ENCODE data around the gene DUSP7. TPM values are rescaled to one million over a fixed set of nuclear protein-coding genes. Genes with fewer than 3 reads are reported as not detected.

Gene DUSP7
- total RNA-seq, 1 experiment from 2014 or later: 13.1 TPM

DNA sequence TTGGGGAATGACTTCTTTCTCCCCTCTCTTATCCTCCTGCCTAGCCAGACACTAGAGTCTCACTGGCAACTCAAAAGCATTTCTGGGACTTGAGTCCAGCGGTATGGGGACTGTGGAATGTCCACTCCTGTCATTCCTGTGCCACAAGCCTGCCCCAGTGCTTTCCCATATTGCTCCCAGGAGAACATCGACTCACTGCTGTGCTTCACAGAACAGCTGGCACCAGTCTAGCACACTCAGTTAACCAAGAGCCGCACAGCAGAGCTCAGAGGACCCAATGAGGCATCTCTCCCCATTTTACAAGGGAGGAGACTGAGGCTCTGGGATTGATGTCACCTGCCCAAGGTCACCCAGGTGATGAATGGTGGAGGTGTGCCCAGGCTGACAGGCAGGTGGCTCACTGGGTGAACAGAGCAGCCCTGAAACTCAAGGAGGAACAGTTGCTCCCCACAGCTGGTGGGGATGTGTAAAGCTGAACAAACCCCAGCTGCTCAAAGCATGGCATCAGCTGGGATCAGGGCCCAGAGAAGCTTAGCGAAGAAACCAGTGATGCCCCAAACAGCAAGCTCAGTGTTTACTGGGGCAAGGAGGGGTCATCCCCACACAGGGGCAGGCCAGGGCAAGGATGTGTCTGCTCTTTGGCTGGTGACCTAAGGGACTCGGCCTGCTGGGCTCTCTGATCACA is 35.4 kb upstream of the DUSP7 start:
- intact Hi-C loops (cut with micrococcal nuclease; ENCODE audit: unreplicated experiment): no loop called here
- Histone ChIP-seq H3K27ac (ENCODE audit: low read length) (no peak overlapping the region), H3K27me3 (ENCODE audit: control insufficient read depth, insufficient read depth, low read length) (no peaks in the 10 kb centered on the region), H3K4me3 (ENCODE audit: low read depth in 2 of 2, low read length in 2 of 2) (no peak overlapping the region), H3K9me3 (ENCODE audit: control insufficient read depth, insufficient read depth, low read depth, low read length) (no peaks in the 10 kb centered on the region), H3K36me3 (ENCODE audit: control insufficient read depth, insufficient read depth, low read length) (no peaks in the 10 kb centered on the region; the same call in 1 of the 2 replicates), H3K4me1 (ENCODE audit: control insufficient read depth, insufficient read depth, low read length) (no peaks in the 10 kb centered on the region; the same call in 1 of the 2 replicates)
- POLR2A ChIA-PET: no interaction called here
- CTCF ChIA-PET: no interaction called here
- in situ Hi-C loops (cut with HindIII; ENCODE audit: low pct_unique_long_range_greater_than_20kb, low sequenced_read_pairs): no loop called here
- no peak for TF ChIP-seq POLR2AphosphoS5 (IDR thresholded peaks at IDR 0.05; ENCODE audit: low read depth, low read length)
- TF ChIP-seq, protein P1, sequence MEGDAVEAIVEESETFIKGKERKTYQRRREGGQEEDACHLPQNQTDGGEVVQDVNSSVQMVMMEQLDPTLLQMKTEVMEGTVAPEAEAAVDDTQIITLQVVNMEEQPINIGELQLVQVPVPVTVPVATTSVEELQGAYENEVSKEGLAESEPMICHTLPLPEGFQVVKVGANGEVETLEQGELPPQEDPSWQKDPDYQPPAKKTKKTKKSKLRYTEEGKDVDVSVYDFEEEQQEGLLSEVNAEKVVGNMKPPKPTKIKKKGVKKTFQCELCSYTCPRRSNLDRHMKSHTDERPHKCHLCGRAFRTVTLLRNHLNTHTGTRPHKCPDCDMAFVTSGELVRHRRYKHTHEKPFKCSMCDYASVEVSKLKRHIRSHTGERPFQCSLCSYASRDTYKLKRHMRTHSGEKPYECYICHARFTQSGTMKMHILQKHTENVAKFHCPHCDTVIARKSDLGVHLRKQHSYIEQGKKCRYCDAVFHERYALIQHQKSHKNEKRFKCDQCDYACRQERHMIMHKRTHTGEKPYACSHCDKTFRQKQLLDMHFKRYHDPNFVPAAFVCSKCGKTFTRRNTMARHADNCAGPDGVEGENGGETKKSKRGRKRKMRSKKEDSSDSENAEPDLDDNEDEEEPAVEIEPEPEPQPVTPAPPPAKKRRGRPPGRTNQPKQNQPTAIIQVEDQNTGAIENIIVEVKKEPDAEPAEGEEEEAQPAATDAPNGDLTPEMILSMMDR (IDR thresholded peaks at IDR 0.05): no peak
- TF ChIP-seq SIN3A (IDR thresholded peaks at IDR 0.05; ENCODE audit: borderline replicate concordance, insufficient read depth, low read depth, low read length): no peak
- TF ChIP-seq, protein P2, sequence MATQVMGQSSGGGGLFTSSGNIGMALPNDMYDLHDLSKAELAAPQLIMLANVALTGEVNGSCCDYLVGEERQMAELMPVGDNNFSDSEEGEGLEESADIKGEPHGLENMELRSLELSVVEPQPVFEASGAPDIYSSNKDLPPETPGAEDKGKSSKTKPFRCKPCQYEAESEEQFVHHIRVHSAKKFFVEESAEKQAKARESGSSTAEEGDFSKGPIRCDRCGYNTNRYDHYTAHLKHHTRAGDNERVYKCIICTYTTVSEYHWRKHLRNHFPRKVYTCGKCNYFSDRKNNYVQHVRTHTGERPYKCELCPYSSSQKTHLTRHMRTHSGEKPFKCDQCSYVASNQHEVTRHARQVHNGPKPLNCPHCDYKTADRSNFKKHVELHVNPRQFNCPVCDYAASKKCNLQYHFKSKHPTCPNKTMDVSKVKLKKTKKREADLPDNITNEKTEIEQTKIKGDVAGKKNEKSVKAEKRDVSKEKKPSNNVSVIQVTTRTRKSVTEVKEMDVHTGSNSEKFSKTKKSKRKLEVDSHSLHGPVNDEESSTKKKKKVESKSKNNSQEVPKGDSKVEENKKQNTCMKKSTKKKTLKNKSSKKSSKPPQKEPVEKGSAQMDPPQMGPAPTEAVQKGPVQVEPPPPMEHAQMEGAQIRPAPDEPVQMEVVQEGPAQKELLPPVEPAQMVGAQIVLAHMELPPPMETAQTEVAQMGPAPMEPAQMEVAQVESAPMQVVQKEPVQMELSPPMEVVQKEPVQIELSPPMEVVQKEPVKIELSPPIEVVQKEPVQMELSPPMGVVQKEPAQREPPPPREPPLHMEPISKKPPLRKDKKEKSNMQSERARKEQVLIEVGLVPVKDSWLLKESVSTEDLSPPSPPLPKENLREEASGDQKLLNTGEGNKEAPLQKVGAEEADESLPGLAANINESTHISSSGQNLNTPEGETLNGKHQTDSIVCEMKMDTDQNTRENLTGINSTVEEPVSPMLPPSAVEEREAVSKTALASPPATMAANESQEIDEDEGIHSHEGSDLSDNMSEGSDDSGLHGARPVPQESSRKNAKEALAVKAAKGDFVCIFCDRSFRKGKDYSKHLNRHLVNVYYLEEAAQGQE (IDR thresholded peaks at IDR 0.05; ENCODE audit: insufficient read depth in 1 of 2, low read depth in 2 of 2, low read length in 1 of 2): no peak
- TF ChIP-seq TCF7L2 (IDR thresholded peaks at IDR 0.05; ENCODE audit: low read depth, low read length): no peak
- no peak for DNase-seq (ENCODE audit: low read depth, low spot score)
- ATAC-seq: no peak
- no TSS peak for BruUV-seq (replicated peaks)

DNA sequence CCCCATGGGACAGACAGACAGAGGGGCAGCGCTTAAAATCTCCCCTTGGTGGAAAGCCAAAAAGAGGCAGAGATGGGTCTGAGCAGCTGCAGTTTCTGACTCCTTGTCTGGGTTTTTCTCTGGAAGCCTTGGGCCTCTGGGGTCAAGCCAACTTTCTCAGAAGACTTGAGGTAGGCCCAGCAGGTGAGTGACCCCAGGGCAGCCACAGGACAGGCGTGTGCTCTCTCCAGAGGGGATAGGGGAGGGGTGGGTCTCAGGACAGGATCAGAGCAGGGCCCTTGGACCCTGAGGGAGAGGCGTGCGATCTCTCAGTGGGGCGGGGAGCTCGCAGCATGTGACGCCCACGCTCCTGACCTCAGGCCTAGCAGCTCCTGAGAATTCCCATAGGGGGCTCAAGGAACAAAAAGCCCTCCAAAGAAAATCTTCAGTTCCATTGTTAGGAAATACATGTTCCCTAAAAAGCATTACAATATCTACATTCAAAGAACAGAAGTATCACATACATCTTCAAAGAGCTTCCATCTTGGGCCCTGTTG is 34.6 kb upstream of the DUSP7 start:
- intact Hi-C loops (cut with micrococcal nuclease; ENCODE audit: unreplicated experiment): no loop called here
- CTCF ChIA-PET: no interaction called here

More for the DNA sequence above, 34.6 kb upstream of the DUSP7 start:
- BruUV-seq (replicated peaks): no TSS peak
- Histone ChIP-seq H3K4me1 (ENCODE audit: control insufficient read depth, insufficient read depth, low read length) (no peaks in the 10 kb centered on the region; the same call in 1 of the 2 replicates), H3K9me3 (ENCODE audit: control insufficient read depth, insufficient read depth, low read depth, low read length) (no peaks in the 10 kb centered on the region), H3K27ac (ENCODE audit: low read length) (no peak overlapping the region), H3K4me3 (ENCODE audit: low read depth in 2 of 2, low read length in 2 of 2) (no peak overlapping the region), H3K36me3 (ENCODE audit: control insufficient read depth, insufficient read depth, low read length) (no peaks in the 10 kb centered on the region; the same call in 1 of the 2 replicates), H3K27me3 (ENCODE audit: control insufficient read depth, insufficient read depth, low read length) (no peaks in the 10 kb centered on the region)
- TF ChIP-seq TCF7L2 (IDR thresholded peaks at IDR 0.05; ENCODE audit: low read depth, low read length): no peak
- no peak for TF ChIP-seq SIN3A (IDR thresholded peaks at IDR 0.05; ENCODE audit: borderline replicate concordance, insufficient read depth, low read depth, low read length)
- no peak for TF ChIP-seq POLR2AphosphoS5 (IDR thresholded peaks at IDR 0.05; ENCODE audit: low read depth, low read length)
- TF ChIP-seq, protein P2 (IDR thresholded peaks at IDR 0.05; ENCODE audit: insufficient read depth in 1 of 2, low read depth in 2 of 2, low read length in 1 of 2): no peak
- TF ChIP-seq, protein P1 (IDR thresholded peaks at IDR 0.05): no peak
- POLR2A ChIA-PET: no interaction called here
- in situ Hi-C loops (cut with HindIII; ENCODE audit: low pct_unique_long_range_greater_than_20kb, low sequenced_read_pairs): no loop called here
- DNase-seq (ENCODE audit: low read depth, low spot score) (no peak), ATAC-seq (no peak)
